Tibial artery (tissue), 4 donors: ENCODE data around the gene REPS2.

ENCODE experiments used
- DNase-seq, 2 donors: peaks; one replicate each; pipeline ENCODE4 v3.0.0-alpha.2; 2019
- H3K27ac ChIP-seq, 2 donors: fragments of 200-600 bp; sonication (generic) in 1 of 2; 1 replicate in 1 of 2; 2 replicates in 1 of 2; pipeline ENCODE4 v1.5.1; 2018 to 2019; ENCODE audit warnings: mild to moderate bottlenecking in 1 of 2
- H3K27me3 ChIP-seq, 2 donors: fragments of 200-600 bp; sonication (generic) in 1 of 2; one replicate each; pipeline versions ENCODE4 v1.5.1 to v1.6.0; 2016 to 2019
- H3K36me3 ChIP-seq, 3 donors: fragments of 200-600 bp; sonication (generic) in 2 of 3; one replicate each; pipeline ENCODE4 v1.5.1; 2016 to 2019; ENCODE audit warnings: mild to moderate bottlenecking in 2 of 3
- H3K4me1 ChIP-seq, 4 donors: fragments of 200-600 bp; sonication (generic) in 2 of 4; 1 replicate in 3 of 4; 2 replicates in 1 of 4; pipeline ENCODE4 v1.5.1; 2016 to 2019
- H3K4me3 ChIP-seq, 2 donors: fragments of 200-600 bp; sonication (generic) in 1 of 2; 1 replicate in 1 of 2; 2 replicates in 1 of 2; pipeline ENCODE4 v1.5.1; 2018 to 2019; ENCODE audit warnings: mild to moderate bottlenecking in 2 of 2
- H3K9me3 ChIP-seq, 3 donors: fragments of 200-600 bp; sonication (generic) in 1 of 3; one replicate each; pipeline ENCODE4 v1.5.1; 2016 to 2019
- intact Hi-C: fragments of 100-400 bp; cut with DNase I; formaldehyde crosslinking; loops from one replicate; pipeline ENCODE4 v1.15.0; 2023; ENCODE audit warnings: low total_unique reads
- TF ChIP-seq, protein P1 (sequence below), 2 experiments: fragments of 200-600 bp in 1 of 2; fragments of 450-650 bp in 1 of 2; IDR thresholded peaks; one replicate each; pipeline ENCODE4 v1.5.1; 2017 to 2019; ENCODE audit warnings: antibody characterized with exemption in 2 of 2, mild to moderate bottlenecking in 1 of 2, moderate library complexity in 1 of 2

Gene REPS2

GRCh38 chrX:17042037-17042436 lies 95.6 kb downstream of the REPS2 start:
- Histone ChIP-seq H3K4me1 (no peaks in the 10 kb centered on the region), H3K36me3 (no peaks in the 10 kb centered on the region), H3K27me3 (no peaks in the 10 kb centered on the region), H3K9me3 (no peaks in the 10 kb centered on the region), H3K4me3 (no peak overlapping the region), H3K27ac (no peak overlapping the region)
- intact Hi-C loops: no loop called here
- TF ChIP-seq, protein P1, sequence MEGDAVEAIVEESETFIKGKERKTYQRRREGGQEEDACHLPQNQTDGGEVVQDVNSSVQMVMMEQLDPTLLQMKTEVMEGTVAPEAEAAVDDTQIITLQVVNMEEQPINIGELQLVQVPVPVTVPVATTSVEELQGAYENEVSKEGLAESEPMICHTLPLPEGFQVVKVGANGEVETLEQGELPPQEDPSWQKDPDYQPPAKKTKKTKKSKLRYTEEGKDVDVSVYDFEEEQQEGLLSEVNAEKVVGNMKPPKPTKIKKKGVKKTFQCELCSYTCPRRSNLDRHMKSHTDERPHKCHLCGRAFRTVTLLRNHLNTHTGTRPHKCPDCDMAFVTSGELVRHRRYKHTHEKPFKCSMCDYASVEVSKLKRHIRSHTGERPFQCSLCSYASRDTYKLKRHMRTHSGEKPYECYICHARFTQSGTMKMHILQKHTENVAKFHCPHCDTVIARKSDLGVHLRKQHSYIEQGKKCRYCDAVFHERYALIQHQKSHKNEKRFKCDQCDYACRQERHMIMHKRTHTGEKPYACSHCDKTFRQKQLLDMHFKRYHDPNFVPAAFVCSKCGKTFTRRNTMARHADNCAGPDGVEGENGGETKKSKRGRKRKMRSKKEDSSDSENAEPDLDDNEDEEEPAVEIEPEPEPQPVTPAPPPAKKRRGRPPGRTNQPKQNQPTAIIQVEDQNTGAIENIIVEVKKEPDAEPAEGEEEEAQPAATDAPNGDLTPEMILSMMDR (IDR thresholded peaks at IDR 0.05): no peak
- DNase-seq: no peak

DNA sequence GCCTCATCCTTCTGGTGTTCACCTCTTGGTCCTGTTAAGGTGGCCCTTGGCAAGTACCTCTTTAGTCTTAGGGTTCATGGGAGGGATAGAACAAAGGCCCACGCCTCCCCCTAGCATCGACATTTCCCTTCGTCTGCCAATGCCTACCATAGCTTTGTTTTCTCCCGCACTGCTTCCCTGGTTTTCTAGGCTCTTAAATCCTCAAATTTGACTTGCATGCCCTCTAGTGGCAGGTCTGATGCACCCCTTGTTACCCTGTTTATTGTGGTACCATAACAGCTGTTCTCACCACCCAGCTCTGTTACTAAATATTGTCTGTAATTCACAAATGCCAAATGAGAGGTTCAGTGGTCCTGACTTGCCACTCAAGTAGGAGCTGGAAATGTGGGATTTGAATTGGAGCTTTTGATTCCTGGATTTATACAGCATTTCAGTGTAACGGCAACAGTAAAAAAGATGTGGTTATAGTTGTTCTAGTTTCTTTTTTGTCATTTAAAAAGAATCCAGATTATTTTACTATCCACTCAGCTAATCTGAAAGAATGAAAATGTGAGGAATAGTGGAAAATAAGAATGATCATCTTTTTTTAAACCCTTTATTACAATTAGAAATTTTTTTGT lies 100.1 kb downstream of the REPS2 start:
- intact Hi-C loops: loop anchor here (5.0 kb wide), 1 partner anchor 219 kb away; no protein-coding TSS in a partner anchor
- Histone ChIP-seq H3K4me3 (no peak overlapping the region), H3K36me3 (no peaks in the 10 kb centered on the region), H3K27ac (no peak overlapping the region), H3K9me3 (no peaks in the 10 kb centered on the region), H3K4me1 (no peaks in the 10 kb centered on the region), H3K27me3 (no peaks in the 10 kb centered on the region)
- DNase-seq: peak; percentile 52 to 64
- TF ChIP-seq, protein P1 (IDR thresholded peaks at IDR 0.05): peak; percentile 59 to 64

- no peak overlapping the region for H3K27ac ChIP-seq
- H3K27me3 ChIP-seq: no peaks in the 10 kb centered on the region
- H3K4me3 ChIP-seq: no peak overlapping the region
- no peaks in the 10 kb centered on the region for H3K4me1 ChIP-seq
- H3K9me3 ChIP-seq: no peaks in the 10 kb centered on the region
- intact Hi-C loops: loop anchor here (5.0 kb wide), 1 partner anchor 220 kb away; no protein-coding TSS in a partner anchor
- TF ChIP-seq, protein P1 (IDR thresholded peaks at IDR 0.05): no peak
- DNase-seq: no peak
- no peaks in the 10 kb centered on the region for H3K36me3 ChIP-seq
Measured at GRCh38 chrX:17047224-17047623, 100.8 kb downstream of the REPS2 start.

- intact Hi-C loops: no loop called here
Measured at GRCh38 chrX:17052210-17052609, 105.8 kb downstream of the REPS2 start.

GRCh38 chrX:17052793-17053192 lies 106.3 kb downstream of the REPS2 start:
- Histone ChIP-seq H3K36me3 (no peaks in the 10 kb centered on the region), H3K9me3 (no peaks in the 10 kb centered on the region), H3K4me3 (no peak overlapping the region), H3K27me3 (no peaks in the 10 kb centered on the region), H3K4me1 (no peaks in the 10 kb centered on the region), H3K27ac (no peak overlapping the region)
- intact Hi-C loops: no loop called here
- TF ChIP-seq, protein P1 (IDR thresholded peaks at IDR 0.05): no peak
- no peak for DNase-seq

More at GRCh38 chrX:17052210-17052609, 105.8 kb downstream of the REPS2 start:
- TF ChIP-seq, protein P1 (IDR thresholded peaks at IDR 0.05): no peak
- no peaks in the 10 kb centered on the region for H3K4me1 ChIP-seq
- no peak overlapping the region for H3K27ac ChIP-seq
- DNase-seq: no peak
- H3K4me3 ChIP-seq: no peak overlapping the region
- no peaks in the 10 kb centered on the region for H3K36me3 ChIP-seq
- no peaks in the 10 kb centered on the region for H3K27me3 ChIP-seq
- no peaks in the 10 kb centered on the region for H3K9me3 ChIP-seq
